H1 (cell line): ENCODE measurements around the gene CASP5. TPM values are rescaled to one million over a fixed set of nuclear protein-coding genes. Genes with fewer than 3 reads are reported as not detected.

ENCODE experiments used
- CTCF ChIA-PET: fragments of 300-600 bp; sonication (Branson Sonifier 250); formaldehyde crosslinking; loops from one replicate; lab custom pipeline; 2021; ENCODE audit not compliant: partially characterized antibody; lab: Charles Lee
- POLR2A ChIA-PET: fragments of 300-600 bp; sonication (Branson Sonifier 250); formaldehyde crosslinking; loops from one replicate; lab custom pipeline; 2021; ENCODE audit warnings: inconsistent platforms; ENCODE audit not compliant: partially characterized antibody; lab: Charles Lee
- DNase-seq, 2 experiments: peaks; one replicate each; pipeline versions ENCODE4 v3.0.0 to v3.0.0-alpha.2; 2010 to 2022; ENCODE audit warnings: low spot score in 2 of 2, low read depth in 1 of 2, mixed read lengths in 1 of 2
- FAIRE-seq: peaks from 2 replicates; lab custom pipeline; 2011; peaks lifted over from hg19 to GRCh38; lab: Jason Lieb, UNC
- H2AFZ ChIP-seq: 2 replicates; pipeline ENCODE4 v1.8.1; 2012; ENCODE audit warnings: low read length, inconsistent platforms
- H2AK5ac ChIP-seq: 2 replicates; pipeline ENCODE4 v1.6.1; 2013; ENCODE audit warnings: low read depth, low read length
- H2BK120ac ChIP-seq: replicated peaks from 2 replicates; pipeline ENCODE3; 2013; ENCODE audit warnings: low read depth, low read length, inconsistent platforms
- H2BK12ac ChIP-seq: 2 replicates; pipeline ENCODE4 v1.6.1; 2013; ENCODE audit warnings: low read depth, low read length
- H2BK15ac ChIP-seq: 2 replicates; pipeline ENCODE4 v1.6.1; 2013; ENCODE audit warnings: low read length
- H2BK20ac ChIP-seq: 2 replicates; pipeline ENCODE4 v1.6.1; 2013; ENCODE audit warnings: low read length
- H2BK5ac ChIP-seq: 2 replicates; pipeline ENCODE4 v1.6.1; 2013; ENCODE audit warnings: low read depth, low read length
- H3K14ac ChIP-seq: 2 replicates; pipeline ENCODE4 v1.6.1; 2013; ENCODE audit warnings: inconsistent platforms; ENCODE audit not compliant: insufficient read length
- H3K18ac ChIP-seq: 2 replicates; pipeline ENCODE4 v1.6.1; 2013; ENCODE audit warnings: low read length; ENCODE audit errors: extremely low read depth
- H3K23ac ChIP-seq: 2 replicates; pipeline ENCODE4 v1.6.1; 2013; ENCODE audit warnings: inconsistent platforms; ENCODE audit not compliant: insufficient read length
- H3K23me2 ChIP-seq: 2 replicates; pipeline ENCODE4 v1.6.1; 2013; ENCODE audit warnings: low read depth, low read length
- H3K27ac ChIP-seq: 2 replicates; pipeline ENCODE4 v1.6.1; 2011; ENCODE audit warnings: low read depth, low read length, inconsistent platforms
- H3K27me3 ChIP-seq, 4 experiments: replicated peaks in 1 of 4; 1 replicate in 1 of 4; 2 replicates in 3 of 4; pipeline versions ENCODE4 v1.6.1 to v1.8.1; 2011 to 2013; ENCODE audit warnings: low read length in 3 of 4, mild to moderate bottlenecking in 3 of 4, inconsistent platforms in 2 of 4, mixed read lengths in 2 of 4, moderate library complexity in 1 of 4; ENCODE audit not compliant: control insufficient read depth in 3 of 4, insufficient read depth in 3 of 4; ENCODE audit errors: extremely low read depth in 1 of 4
- H3K36me3 ChIP-seq, 4 experiments: 2 replicates each; pipeline versions ENCODE4 v1.6.1 to v1.8.1; 2011 to 2013; ENCODE audit warnings: mild to moderate bottlenecking in 4 of 4, low read length in 3 of 4, moderate library complexity in 2 of 4, control low read depth in 1 of 4, inconsistent platforms in 1 of 4; ENCODE audit not compliant: insufficient read depth in 4 of 4, control insufficient read depth in 2 of 4
- H3K4ac ChIP-seq: replicated peaks from 2 replicates; pipeline ENCODE3; 2013; ENCODE audit warnings: low read length, low read depth, mixed read lengths, inconsistent platforms; ENCODE audit not compliant: insufficient read length
- H3K4me1 ChIP-seq, 4 experiments: replicated peaks in 1 of 4; 1 replicate in 1 of 4; 2 replicates in 3 of 4; pipeline versions ENCODE4 v1.6.1 to v1.8.1; 2011 to 2013; ENCODE audit warnings: low read length in 3 of 4, inconsistent platforms in 2 of 4, mixed read lengths in 1 of 4; ENCODE audit not compliant: insufficient read depth in 4 of 4, control insufficient read depth in 3 of 4
- H3K4me2 ChIP-seq, 2 experiments: 2 replicates each; pipeline versions ENCODE4 v1.6.1 to v1.8.1; 2011 to 2013; ENCODE audit warnings: low read depth in 2 of 2, low read length in 2 of 2, control low read depth in 1 of 2, inconsistent platforms in 1 of 2, mild to moderate bottlenecking in 1 of 2; ENCODE audit not compliant: insufficient read depth in 1 of 2
- H3K4me3 ChIP-seq, 4 experiments: fragments of 200-600, 300-600 bp in 1 of 4; sonication (generic), shearing (Covaris generic), sonication (Bioruptor Twin) in 1 of 4; 2 replicates each; pipeline versions ENCODE4 v1.5.1 to v1.8.1; 2011 to 2016; ENCODE audit warnings: low read length in 4 of 4, low read depth in 3 of 4, control low read depth in 2 of 4, inconsistent platforms in 2 of 4, mild to moderate bottlenecking in 2 of 4, mixed read lengths in 1 of 4, moderate library complexity in 1 of 4; ENCODE audit not compliant: insufficient read depth in 2 of 4; ENCODE audit errors: extremely low read depth in 1 of 4
- H3K56ac ChIP-seq: replicated peaks from 2 replicates; pipeline ENCODE3; 2013; ENCODE audit warnings: low read depth, mild to moderate bottlenecking, mixed read lengths, low read length, inconsistent platforms; ENCODE audit not compliant: insufficient read length
- H3K79me1 ChIP-seq: 2 replicates; pipeline ENCODE4 v1.6.1; 2013; ENCODE audit warnings: low read depth, low read length, control low read depth
- H3K79me2 ChIP-seq, 2 experiments: 2 replicates each; pipeline versions ENCODE4 v1.6.1 to v1.8.1; 2012 to 2013; ENCODE audit warnings: low read length in 2 of 2, mild to moderate bottlenecking in 2 of 2, inconsistent platforms in 1 of 2; ENCODE audit not compliant: insufficient read depth in 2 of 2, control insufficient read depth in 1 of 2
- H3K9ac ChIP-seq, 4 experiments: replicated peaks in 1 of 4; 1 replicate in 1 of 4; 2 replicates in 3 of 4; pipeline versions ENCODE4 v1.6.1 to v1.8.1; 2011 to 2013; ENCODE audit warnings: low read depth in 3 of 4, low read length in 3 of 4, control low read depth in 2 of 4, mild to moderate bottlenecking in 2 of 4, moderate library complexity in 2 of 4, inconsistent platforms in 1 of 4; ENCODE audit errors: extremely low read depth in 1 of 4
- H3K9me3 ChIP-seq, 2 experiments: 2 replicates each; pipeline versions ENCODE4 v1.6.1 to v1.8.1; 2012 to 2013; ENCODE audit warnings: mild to moderate bottlenecking in 2 of 2, moderate library complexity in 2 of 2, control low read depth in 1 of 2, inconsistent platforms in 1 of 2, low read depth in 1 of 2, low read length in 1 of 2, mixed read lengths in 1 of 2; ENCODE audit not compliant: insufficient read depth in 2 of 2
- H4K20me1 ChIP-seq, 2 experiments: replicated peaks in 1 of 2; 2 replicates each; pipeline versions ENCODE3 to v1.8.1; 2011 to 2013; ENCODE audit warnings: inconsistent platforms in 2 of 2, low read length in 2 of 2, mild to moderate bottlenecking in 1 of 2; ENCODE audit not compliant: insufficient read depth in 2 of 2, control insufficient read depth in 1 of 2
- H4K5ac ChIP-seq: 2 replicates; pipeline ENCODE4 v1.6.1; 2013; ENCODE audit warnings: low read length, low read depth, mixed read lengths, inconsistent platforms; ENCODE audit not compliant: insufficient read length
- H4K8ac ChIP-seq: 2 replicates; pipeline ENCODE4 v1.8.0; 2013; ENCODE audit warnings: mild to moderate bottlenecking, moderate library complexity, low read length, inconsistent platforms; ENCODE audit not compliant: insufficient read depth; ENCODE audit errors: extremely low read depth
- H4K91ac ChIP-seq: replicated peaks from 2 replicates; pipeline ENCODE3; 2013; ENCODE audit warnings: low read length, mixed read lengths, inconsistent platforms; ENCODE audit not compliant: insufficient read length
- ATF2 ChIP-seq: IDR thresholded peaks from 2 replicates; pipeline ENCODE4 v1.6.1; 2012; ENCODE audit warnings: low read length, inconsistent platforms
- BRCA1 ChIP-seq: IDR thresholded peaks from 2 replicates; pipeline ENCODE4 v1.6.1; 2012; ENCODE audit warnings: low read depth, low read length, improper control_type of control experiment
- CHD1 ChIP-seq: IDR thresholded peaks from 2 replicates; pipeline ENCODE4 v1.6.1; 2012; ENCODE audit warnings: low read depth, low read length, improper control_type of control experiment
- CREB1 ChIP-seq: IDR thresholded peaks from 2 replicates; pipeline ENCODE4 v1.6.1; 2012; ENCODE audit warnings: inconsistent platforms
- EZH2 ChIP-seq: fragments of 200-600 bp; sonication (generic); IDR thresholded peaks from 2 replicates; pipeline ENCODE4 v1.7.1; 2012; ENCODE audit warnings: low read depth, mild to moderate bottlenecking, moderate library complexity, low read length, inconsistent platforms; ENCODE audit not compliant: severe bottlenecking
- GABPA ChIP-seq: IDR thresholded peaks from 2 replicates; pipeline ENCODE4 v1.6.1; 2011; ENCODE audit warnings: mild to moderate bottlenecking, low read length, moderate library complexity, borderline replicate concordance; ENCODE audit not compliant: insufficient read depth
- GTF2F1 ChIP-seq: IDR thresholded peaks from 2 replicates; pipeline ENCODE4 v1.6.1; 2012; ENCODE audit warnings: low read depth, low read length, improper control_type of control experiment, borderline replicate concordance
- HDAC6 ChIP-seq: IDR thresholded peaks from one replicate; pipeline ENCODE4 v1.7.1; 2012; ENCODE audit warnings: low read depth, mild to moderate bottlenecking, inconsistent platforms, low read length, moderate library complexity
- POLR2AphosphoS5 ChIP-seq: IDR thresholded peaks from 2 replicates; pipeline ENCODE4 v1.6.1; 2011; ENCODE audit warnings: low read depth, low read length
- RNF2 ChIP-seq: fragments of 200-900, 300-1000 bp; sonication (generic); IDR thresholded peaks from 2 replicates; pipeline ENCODE4 v1.7.1; 2016; ENCODE audit warnings: borderline replicate concordance, low read depth, mild to moderate bottlenecking, antibody characterized with exemption, low read length; ENCODE audit not compliant: poor library complexity, severe bottlenecking; ENCODE audit errors: missing control alignments
- SIN3A ChIP-seq, 2 experiments: IDR thresholded peaks in 1 of 2; conservative IDR thresholded peaks in 1 of 2; 2 replicates each; pipeline ENCODE4 v1.6.1; 2011 to 2012; ENCODE audit warnings: low read length in 2 of 2, improper control_type of control experiment in 1 of 2, low read depth in 1 of 2, mild to moderate bottlenecking in 1 of 2
- SIRT6 ChIP-seq: IDR thresholded peaks from one replicate; pipeline ENCODE4 v1.7.1; 2012; ENCODE audit warnings: low read length, inconsistent platforms
- WGBS, 2 experiments: shearing (Covaris generic) in 1 of 2; methylation state at CpG; one replicate each; pipeline versions ENCODE4 v1.1.6 to v1.1.7; 2013 to 2015; ENCODE audit warnings: low lambda C conversion rate in 2 of 2, mixed read lengths in 2 of 2, inconsistent platforms in 1 of 2, low coverage in 1 of 2, missing lambda C conversion rate in 1 of 2; ENCODE audit not compliant: insufficient replicate concordance in 2 of 2, insufficient coverage in 1 of 2, insufficient read length in 1 of 2; ENCODE audit errors: extremely low coverage in 1 of 2, missing lambda C conversion rate in 1 of 2; 5-methylcytosine and 5-hydroxymethylcytosine counted together
- polyA plus RNA-seq, 7 experiments: library from polyadenylated mRNA; depleted of rRNA in 3 of 7; stranded (reverse) in 5 of 7; unstranded in 2 of 7; fragments of >200 nt in 5 of 7; fragments of 200-250 nt in 2 of 7; gene quantifications; 1 replicate in 5 of 7; 2 replicates in 1 of 7; 4 replicates in 1 of 7; pipeline versions ENCODE4 v1.2.1 to v1.2.3, GENCODE V29; 2011 to 2013; ENCODE audit warnings: missing spikeins in 2 of 7, mixed read lengths in 2 of 7
- total RNA-seq: library from RNA; stranded (reverse); fragmentation: NEBNext Ultra II Directional; extraction: Animal tissue kit (Norgen Biotek cat#: 25700); gene quantifications from 2 replicates; pipeline ENCODE4 v1.2.1, GENCODE V29; 2021

CASP5 gene
- total and polyA plus RNA-seq, 2 of the 8 experiments (the other 6 are each of a cell fraction or from before 2014, with no cell fraction given): not detected

- no peak for FAIRE-seq
- Histone ChIP-seq H2BK120ac (no peak overlapping the region), H2AFZ (no peak overlapping the region), H3K27me3 (no peaks in the 10 kb centered on the region), H2AK5ac (no peak overlapping the region), H3K9me3 (no peaks in the 10 kb centered on the region), H2BK12ac (no peak overlapping the region), H3K4ac (no peak overlapping the region), H4K91ac (no peak overlapping the region), H3K36me3 (no peaks in the 10 kb centered on the region), H2BK5ac (no peak overlapping the region), H2BK15ac (no peak overlapping the region), H3K23me2 (no peaks in the 10 kb centered on the region), H3K79me1 (no peaks in the 10 kb centered on the region), H3K79me2 (no peaks in the 10 kb centered on the region), H3K23ac (no peak overlapping the region), H3K4me3 (no peak overlapping the region), H2BK20ac (no peak overlapping the region), H3K9ac (no peak overlapping the region), H3K4me2 (no peak overlapping the region), H3K14ac (no peak overlapping the region), H3K56ac (no peak overlapping the region), H3K4me1 (no peaks in the 10 kb centered on the region), H4K8ac (no peak overlapping the region), H4K20me1 (no peaks in the 10 kb centered on the region), H4K5ac (no peak overlapping the region), H3K27ac (no peak overlapping the region), H3K18ac (no peak overlapping the region)
- TF ChIP-seq SIN3A (conservative IDR thresholded peaks at IDR 0.05 in 1 of 2, IDR thresholded peaks at IDR 0.05 in 1 of 2; ENCODE audit: low read depth in 1 of 2, low read length in 2 of 2) (no peak), EZH2 (no peak), BRCA1 (no peak), RNF2 (no peak), HDAC6 (no peak), GABPA (no peak), CREB1 (no peak), SIRT6 (no peak), POLR2AphosphoS5 (no peak), ATF2 (no peak), GTF2F1 (no peak), CHD1 (no peak)
- POLR2A ChIA-PET: no interaction called here
- WGBS, 2 experiments: 88% methylated on average over 2 of the region's 2 CpGs; no CpG with 5 or more reads in 1 of the 2 experiments
- no peak for DNase-seq
- CTCF ChIA-PET: no interaction called here
Observed at GRCh38 chr11:105022527-105022926, 441 bp downstream of the CASP5 start.
